Bone marrow (tissue), 2 donors: ENCODE data around the gene TRAM2.
"Not testable (repeated sequence)": the region's sequence is repeated elsewhere in the genome, so short reads cannot be mapped to it uniquely, and the experiment has no call there.

Source experiments
- DNase-seq, 2 donors: peaks; one replicate each; lab custom pipeline; 2025; lab: John Stamatoyannopoulos, UW

The TRAM2 gene

DNA sequence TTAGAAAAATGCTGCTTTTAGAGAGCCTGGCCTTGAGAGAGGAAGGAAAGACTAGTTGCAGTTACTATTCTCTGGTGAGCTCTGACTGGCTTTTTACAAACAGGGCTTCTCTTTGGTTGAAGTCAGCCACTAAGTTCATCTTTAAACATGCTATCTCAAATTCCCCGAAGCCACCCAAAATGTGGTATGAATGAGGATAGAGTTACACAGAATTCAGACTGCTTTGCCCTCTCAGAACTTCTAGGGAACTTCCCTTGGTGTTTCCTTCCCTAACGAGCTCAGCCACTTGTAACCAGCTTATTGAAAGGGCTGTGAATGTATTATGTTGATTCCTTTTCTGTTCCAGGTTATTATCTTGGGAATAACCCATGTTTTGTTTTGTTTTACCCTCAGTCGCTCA is 83.2 kb downstream of the TRAM2 start:
- DNase-seq, result no peak

DNA sequence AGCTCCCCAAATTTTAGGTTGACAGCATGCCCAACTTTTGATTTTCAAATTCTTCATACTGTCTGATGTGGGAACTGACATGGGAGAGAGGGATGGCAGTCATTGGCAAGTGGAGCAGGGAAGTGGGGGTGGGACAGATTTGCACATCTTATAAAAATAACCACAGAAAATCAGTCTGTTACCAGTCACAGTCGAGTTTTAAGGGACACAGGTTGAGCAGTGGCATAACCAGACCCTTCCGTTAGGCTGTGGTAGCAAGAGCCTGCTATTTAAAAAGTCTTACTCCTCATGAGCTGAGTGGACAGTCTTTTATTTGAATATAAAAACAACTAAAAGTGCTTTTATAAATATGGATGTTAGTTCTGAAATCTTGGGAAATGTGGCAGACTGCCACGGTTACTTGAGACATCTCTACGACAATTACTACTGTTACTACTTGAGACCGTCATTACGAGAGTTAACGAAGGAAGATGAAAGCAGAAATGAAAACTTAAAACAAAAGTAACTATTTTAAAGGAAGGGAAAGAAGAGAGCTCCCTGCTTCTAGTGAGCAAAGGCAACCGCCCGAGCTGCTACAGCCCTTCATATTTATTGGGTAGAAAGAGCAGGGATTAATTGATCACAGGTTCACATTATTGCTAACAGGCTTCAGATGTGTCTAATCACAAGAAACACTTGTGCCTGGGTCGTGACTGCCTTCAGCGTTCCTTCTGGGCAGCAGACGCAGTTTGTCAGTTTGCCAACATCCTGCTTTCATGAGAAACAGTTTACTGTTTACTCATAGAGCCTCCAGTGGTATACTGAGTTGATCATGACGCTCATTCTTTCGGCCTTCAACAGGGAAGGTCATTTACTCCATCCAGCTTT is 85.4 kb downstream of the TRAM2 start:
- DNase-seq, result no peak

DNA sequence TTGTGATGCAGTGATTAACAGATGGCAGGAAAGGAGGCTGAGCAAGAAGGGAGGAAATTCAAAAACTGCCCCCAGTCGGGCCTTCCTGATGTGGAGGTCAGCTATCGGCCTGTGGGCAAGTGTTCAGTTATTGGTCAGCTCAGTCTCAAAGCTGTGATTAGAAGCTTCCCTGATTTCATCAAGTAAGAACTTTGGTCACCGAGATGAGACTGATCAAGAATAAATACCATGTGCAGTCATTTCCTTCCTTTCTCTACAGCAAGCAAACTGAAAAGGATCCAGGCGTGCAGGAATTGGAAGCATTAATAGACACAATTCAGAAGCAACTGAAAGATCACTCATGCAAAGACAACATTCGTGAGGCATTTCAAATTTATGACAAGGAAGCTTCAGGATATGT is 87.0 kb downstream of the TRAM2 start:
- DNase-seq, result no peak

DNA sequence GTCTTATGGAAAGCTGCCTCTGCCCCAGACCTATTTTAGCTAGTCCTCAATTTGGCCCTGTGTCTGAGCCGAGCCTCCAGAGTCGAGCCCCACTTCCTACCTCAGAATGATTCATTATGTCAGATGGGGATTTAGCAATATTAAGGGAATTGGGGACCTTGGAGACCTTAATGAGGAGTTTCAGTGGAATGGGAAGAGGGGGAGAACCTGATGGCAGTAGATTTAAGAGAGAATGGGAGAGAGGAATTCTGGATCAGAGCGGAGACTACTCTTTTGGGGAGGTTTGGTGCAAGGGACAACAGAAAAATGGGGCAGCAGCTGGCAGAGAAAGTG is 93.2 kb downstream of the TRAM2 start:
- DNase-seq, result no peak

DNA sequence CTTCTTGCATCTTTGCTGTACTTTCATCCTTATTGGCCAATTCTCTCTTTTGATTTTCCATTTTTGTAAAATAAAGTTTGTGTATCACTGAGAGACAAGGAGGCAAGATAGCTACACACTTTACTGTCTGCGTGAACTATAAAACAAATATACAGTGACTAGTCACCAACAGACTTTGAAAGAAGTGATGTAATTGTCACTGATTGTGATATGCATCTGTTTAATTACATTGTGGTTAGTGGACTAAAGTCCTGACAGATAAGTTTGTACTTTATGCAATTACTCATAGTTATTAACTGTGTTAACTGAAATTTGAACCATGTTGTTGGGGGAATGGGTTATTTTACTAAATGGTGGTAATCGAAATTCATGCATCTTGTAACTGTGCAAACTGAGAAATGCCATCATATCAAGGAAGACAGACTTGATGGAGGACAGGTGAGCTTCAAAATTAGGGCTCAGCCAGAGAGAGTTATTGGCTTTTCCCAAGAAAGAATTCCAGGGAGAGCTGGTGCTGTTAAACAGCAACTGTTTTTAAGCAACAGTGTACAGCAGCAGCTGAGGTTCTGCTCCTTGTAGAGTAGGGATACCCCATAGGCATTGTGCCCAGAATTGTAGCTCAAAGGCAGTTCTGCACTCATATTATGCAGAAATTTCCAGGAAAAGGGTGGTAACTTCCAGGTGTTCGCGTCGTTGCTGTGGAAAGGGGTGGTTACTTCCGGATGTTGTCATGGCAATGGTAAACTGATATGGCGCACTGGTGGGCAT is 93.8 kb downstream of the TRAM2 start:
- DNase-seq, result no peak

DNA sequence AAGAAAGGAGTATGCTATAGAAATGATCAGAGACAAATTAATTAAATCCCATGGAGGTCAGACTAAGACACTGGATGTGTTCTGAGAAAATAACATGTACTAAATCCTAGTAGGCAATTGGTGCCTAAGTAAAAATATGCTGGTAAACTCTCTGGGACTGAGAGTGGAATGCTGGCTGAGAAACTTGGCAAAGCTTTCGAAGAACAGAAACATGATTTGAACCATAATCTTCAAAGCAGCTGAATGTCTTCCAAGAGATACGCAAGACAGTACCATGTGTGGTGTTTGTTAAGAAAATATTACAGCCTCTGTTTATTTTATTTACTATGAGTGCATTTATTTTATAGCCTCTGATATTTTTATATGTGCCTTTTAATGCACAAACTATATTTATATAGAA is 101.6 kb downstream of the TRAM2 start:
- no peak for DNase-seq

DNA sequence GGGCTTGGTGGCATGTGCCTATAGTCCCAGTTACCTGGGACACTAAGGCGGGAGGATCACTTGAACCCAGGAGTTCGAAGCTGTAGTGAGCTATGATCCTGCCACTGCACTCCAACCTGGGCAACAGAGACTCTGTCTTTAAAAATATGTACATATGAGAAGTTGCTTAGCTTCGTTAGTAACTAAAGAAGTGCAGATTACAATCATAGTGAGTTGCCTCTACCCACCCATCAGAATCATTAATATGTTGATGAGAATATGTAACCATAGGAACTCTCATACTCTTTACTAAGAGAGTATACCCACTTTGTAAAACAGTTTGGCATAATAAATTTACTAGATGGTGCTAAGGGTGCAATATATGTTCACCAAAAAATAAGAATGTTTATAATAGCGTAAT is 102.7 kb downstream of the TRAM2 start:
- DNase-seq, result no peak

DNA sequence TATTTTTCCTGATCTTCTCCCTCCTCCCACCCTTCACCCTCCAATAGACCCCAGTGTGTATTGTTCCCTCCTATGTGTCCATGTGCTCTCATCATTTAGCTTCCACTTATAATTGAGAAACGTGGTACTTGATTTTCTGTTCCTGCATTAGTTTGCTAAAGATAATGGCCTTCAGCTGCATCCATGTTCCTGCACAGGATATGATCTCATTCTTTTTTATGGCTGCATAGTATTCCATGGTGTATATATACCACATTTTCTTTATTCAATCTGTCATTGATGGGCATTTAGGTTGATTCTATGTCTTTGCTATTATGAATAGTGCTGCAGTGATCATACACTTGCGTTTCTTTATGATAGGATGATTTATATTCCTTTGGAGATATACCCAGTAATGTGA is 115.7 kb downstream of the TRAM2 start:
- not testable (repeated sequence) for DNase-seq

DNA sequence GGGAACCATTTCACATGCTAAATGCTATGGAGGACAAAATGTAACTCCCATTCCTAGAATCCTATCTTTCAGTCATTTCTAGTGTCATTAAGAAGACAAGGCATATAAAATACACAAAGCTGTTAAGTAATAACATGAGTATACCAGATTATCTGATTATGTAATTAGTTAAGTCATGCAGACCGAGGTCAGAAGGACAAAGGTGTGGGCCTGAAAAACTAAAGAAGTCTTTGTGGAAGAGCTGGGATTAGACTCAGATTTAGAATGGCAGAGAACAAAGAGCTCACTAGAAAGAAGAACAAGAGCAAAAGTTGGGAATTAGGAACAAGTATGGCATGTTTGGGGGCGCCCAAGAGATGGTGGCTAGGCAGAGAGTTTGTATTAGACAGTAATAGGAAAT is 119.8 kb downstream of the TRAM2 start:
- DNase-seq, result no peak

DNA sequence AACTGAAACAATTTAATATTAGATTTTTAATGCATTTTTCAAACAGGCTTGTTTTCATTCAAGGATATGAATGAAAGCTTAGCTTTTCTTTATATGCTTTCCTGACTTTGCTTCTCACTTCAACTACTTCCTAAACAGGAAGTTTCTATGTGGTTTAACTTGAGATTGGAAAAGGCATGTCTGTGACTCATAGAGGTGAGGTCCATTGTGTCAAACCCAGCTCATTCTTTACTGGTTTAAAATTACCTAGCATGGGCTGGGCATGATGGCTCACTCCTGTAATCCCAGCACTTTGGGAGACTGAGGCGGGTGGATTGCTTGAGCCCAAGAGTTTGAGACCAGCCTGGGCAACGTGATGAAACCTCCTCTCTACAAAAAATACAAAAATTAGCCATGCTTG is 122.3 kb downstream of the TRAM2 start:
- DNase-seq, result no peak
